Motor neuron (in vitro differentiated cells): ENCODE measurements around the gene FAM110A. TPM values are rescaled to one million over a fixed set of nuclear protein-coding genes. Genes with fewer than 3 reads are reported as not detected.
"Not testable (repeated sequence)": the region's sequence is repeated elsewhere in the genome, so short reads cannot be mapped to it uniquely, and the experiment has no call there.

ENCODE experiments used
- ATAC-seq, 8 experiments: fragments of 200-7000 bp; cut with Tn5 transposase; replicated peaks in 6 of 8; 2 replicates each; pipeline ENCODE4 v1.8.0; 2021; ENCODE audit warnings: mild to moderate bottlenecking in 8 of 8, moderate library complexity in 8 of 8
- H3K27ac ChIP-seq, 2 donors: fragments of 250-450 bp; sonication (Bioruptor Pico); 2 replicates each; pipeline ENCODE4 v1.9.0; 2021; ENCODE audit warnings: antibody characterized with exemption in 2 of 2, mild to moderate bottlenecking in 2 of 2, moderate library complexity in 1 of 2
- H3K4me1 ChIP-seq, 2 donors: fragments of 250-450 bp; sonication (Bioruptor Pico); replicated peaks in 1 of 2; 2 replicates each; pipeline ENCODE4 v1.6.1; 2021; ENCODE audit warnings: antibody characterized with exemption in 2 of 2, mild to moderate bottlenecking in 2 of 2, moderate library complexity in 1 of 2
- H3K4me3 ChIP-seq, 5 donors: fragments of 250-450 bp; sonication (Bioruptor Pico); 2 replicates each; pipeline ENCODE4 v1.9.0; 2021; ENCODE audit warnings: antibody characterized with exemption in 5 of 5, mild to moderate bottlenecking in 5 of 5, moderate library complexity in 4 of 5
- WGBS, 10 experiments: fragments of 450-650 bp; shearing (Covaris generic); methylation state at CpG; one replicate each; pipeline ENCODE4 v1.0.0; 2022; 5-methylcytosine and 5-hydroxymethylcytosine counted together
- in situ Hi-C, 9 experiments: fragments of 400-800 bp; cut with MboI; loops; one replicate each; pipeline ENCODE4 v1.15.0; 2021; ENCODE audit warnings: low sequenced_read_pairs in 9 of 9, low pct_unique_long_range_greater_than_20kb in 2 of 9; ENCODE audit not compliant: unreplicated experiment in 9 of 9
- total RNA-seq, 8 experiments: library from RNA; unstranded; fragments of 300-600 nt; gene quantifications; 2 replicates each; pipeline versions ENCODE4 v1.2.3 to v1.2.4, GENCODE V29; 2022

FAM110A gene
- total RNA-seq, 8 experiments from 2014 or later: 0.86 to 14.9 (median 3.5) TPM

- in situ Hi-C loops: no loop called here
- WGBS, 10 experiments: no CpG with 5 or more reads among the region's 5 CpGs
- no peak for ATAC-seq
- peaks cover 21 to 27% of the 10 kb centered on the region in 2 donors for H3K4me1 ChIP-seq
- H3K27ac ChIP-seq: no peak overlapping the region
- no peak overlapping the region for H3K4me3 ChIP-seq
Measured at GRCh38 chr20:848193-848592, 14.7 kb downstream of the FAM110A start.

DNA sequence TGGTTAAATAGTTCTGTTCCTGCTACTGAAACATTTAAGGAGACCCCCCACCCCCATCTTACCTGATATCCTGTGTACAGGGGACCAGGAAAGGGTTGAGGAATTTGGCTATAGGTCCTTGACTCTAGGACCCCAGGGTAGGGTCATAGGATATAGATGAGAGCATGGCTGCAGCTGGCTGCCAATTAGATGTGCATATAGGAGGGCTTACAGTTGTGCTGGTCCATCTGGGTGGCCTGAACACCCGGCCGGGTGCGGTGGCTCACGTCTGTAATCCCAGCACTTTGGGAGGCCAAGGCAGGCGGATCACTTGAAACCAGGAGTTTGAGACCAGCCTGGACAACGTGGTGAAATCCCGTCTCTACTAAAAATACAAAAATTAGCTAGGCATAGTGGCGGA, 15.2 kb downstream of the FAM110A start:
- in situ Hi-C loops, ATAC-seq, H3K27ac ChIP-seq, H3K4me3 ChIP-seq: not testable (repeated sequence)
- WGBS, 10 experiments: 87 to 100% (median 100%) methylated on average over 1 to 3 of the region's 8 CpGs; no CpG with 5 or more reads in 6 of the 10 experiments
- peaks cover 21 to 27% of the 10 kb centered on the region in 2 donors for H3K4me1 ChIP-seq

- Histone ChIP-seq H3K4me1 (no peaks in the 10 kb centered on the region), H3K4me3 (no peak overlapping the region), H3K27ac (no peak overlapping the region)
- no peak for ATAC-seq
- in situ Hi-C loops: no loop called here
- WGBS, 10 experiments: 0 to 100% (median 81%) methylated on average over 1 to 3 of the region's 4 CpGs; no CpG with 5 or more reads in 4 of the 10 experiments
Measured at GRCh38 chr20:853406-853996, 20.0 kb downstream of the FAM110A start.

DNA sequence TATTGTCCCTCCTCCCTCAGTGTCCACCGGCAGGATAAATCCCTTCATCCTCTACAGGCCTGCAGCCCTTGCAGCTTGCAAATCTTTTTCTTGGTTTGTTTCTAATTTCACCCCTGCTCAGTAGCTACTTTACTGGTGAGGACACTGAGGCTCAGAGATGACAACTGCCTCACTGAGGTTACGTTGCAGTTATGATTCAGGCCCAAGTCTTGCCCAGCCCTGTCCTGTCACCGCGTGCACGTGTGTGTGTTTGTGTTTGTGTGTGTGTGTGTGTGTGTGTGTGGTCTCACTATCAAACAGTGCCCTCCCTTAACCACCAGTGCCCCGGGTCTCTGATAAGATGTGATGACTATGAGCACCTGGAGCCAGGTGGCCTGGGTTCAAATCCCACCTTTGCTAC, 21.1 kb downstream of the FAM110A start:
- 17 to 100% (median 86%) methylated on average over 1 to 5 of the region's 6 CpGs; no CpG with 5 or more reads in 5 of the 10 experiments for WGBS, 10 experiments
- H3K4me1 ChIP-seq: no peaks in the 10 kb centered on the region
- in situ Hi-C loops: no loop called here
- no peak for ATAC-seq
- no peak overlapping the region for H3K4me3 ChIP-seq
- no peak overlapping the region for H3K27ac ChIP-seq

DNA sequence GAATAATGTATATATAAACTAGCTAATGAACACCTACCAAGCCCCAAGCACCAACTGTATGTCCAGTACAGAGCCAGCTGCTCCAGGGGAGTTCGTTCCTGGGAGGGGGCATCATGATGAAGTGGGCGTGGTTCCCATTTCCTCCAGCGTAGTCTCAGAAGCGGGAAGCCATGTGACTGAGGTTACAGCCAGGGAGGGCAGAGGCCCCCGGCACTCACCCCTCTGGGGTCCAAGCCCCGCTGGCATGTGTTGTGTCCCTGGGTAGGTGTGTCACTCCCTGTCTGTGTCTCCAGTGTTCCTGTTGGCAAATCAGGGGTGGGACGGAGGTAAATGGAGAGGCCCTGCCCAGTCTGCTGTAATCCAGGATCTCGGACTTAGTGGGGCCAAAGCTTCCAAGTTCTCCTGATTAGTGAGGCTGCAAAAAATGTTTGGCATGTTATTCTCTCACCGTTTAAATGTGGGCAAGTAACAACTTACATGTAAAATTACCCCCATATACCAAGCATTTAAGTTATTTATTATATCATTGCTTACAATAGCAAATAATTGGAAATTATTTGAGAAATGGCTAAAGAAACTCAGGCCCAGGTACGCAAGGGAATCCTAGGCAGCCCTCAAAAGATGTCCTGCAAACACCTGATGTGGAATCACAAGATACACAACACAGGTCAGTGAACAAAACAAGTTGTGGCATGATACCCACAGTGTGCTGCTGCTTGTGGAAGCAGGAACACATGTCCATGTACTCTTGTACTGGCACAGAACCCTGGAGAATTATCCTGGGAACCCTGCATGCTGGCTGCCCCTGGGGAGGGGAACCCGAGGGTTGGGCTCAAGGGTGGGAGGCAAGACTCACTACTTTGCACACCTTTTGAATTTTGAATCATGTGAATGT, 22.2 kb downstream of the FAM110A start:
- H3K27ac ChIP-seq: no peak overlapping the region
- H3K4me1 ChIP-seq: no peaks in the 10 kb centered on the region
- in situ Hi-C loops: no loop called here
- WGBS, 10 experiments: 0 to 68% (median 50%) methylated on average over 1 to 6 of the region's 11 CpGs; no CpG with 5 or more reads in 1 of the 10 experiments
- no peak overlapping the region for H3K4me3 ChIP-seq
- ATAC-seq: no peak

DNA sequence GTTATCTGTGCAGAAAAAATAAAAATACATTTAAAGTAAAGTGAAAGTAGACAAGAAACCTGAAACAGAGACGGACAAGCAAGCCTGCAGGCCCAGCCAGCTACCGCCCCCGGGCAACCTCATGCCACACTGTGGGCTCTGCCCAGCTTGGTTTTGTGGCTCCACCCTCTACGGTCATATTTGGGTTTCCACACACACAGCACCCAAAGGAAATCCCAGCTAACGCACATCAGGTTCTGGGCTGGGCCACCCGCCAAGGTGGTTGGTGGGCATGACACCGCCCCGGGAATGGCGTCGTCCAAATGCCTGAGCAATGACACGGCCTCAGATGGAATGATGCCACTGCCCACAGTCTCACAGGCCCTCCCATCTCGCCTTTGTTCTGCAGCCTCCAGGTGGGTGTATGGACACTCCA, 22.9 kb downstream of the FAM110A start:
- H3K4me3 ChIP-seq: no peak overlapping the region
- in situ Hi-C loops: no loop called here
- 30 to 67% (median 40%) methylated on average over 2 to 3 of the region's 12 CpGs; no CpG with 5 or more reads in 7 of the 10 experiments for WGBS, 10 experiments
- no peaks in the 10 kb centered on the region for H3K4me1 ChIP-seq
- peak in 3 of 8 experiments; percentile 13 to 43 (median 40) for ATAC-seq
- no peak overlapping the region for H3K27ac ChIP-seq

- H3K4me3 ChIP-seq: no peak overlapping the region
- WGBS, 10 experiments: 73 to 100% (median 82%) methylated on average over 1 to 2 of the region's 6 CpGs; no CpG with 5 or more reads in 6 of the 10 experiments
Measured at GRCh38 chr20:858011-858410, 24.5 kb downstream of the FAM110A start.

GRCh38 chr20:859751-860231, 26.3 kb downstream of the FAM110A start:
- 0 to 100% (median 60%) methylated on average over 1 to 3 of the region's 3 CpGs; no CpG with 5 or more reads in 1 of the 10 experiments for WGBS, 10 experiments
- H3K4me1 ChIP-seq: no peaks in the 10 kb centered on the region
- no peak overlapping the region for H3K27ac ChIP-seq
- in situ Hi-C loops: no loop called here
- H3K4me3 ChIP-seq: no peak overlapping the region
- no peak for ATAC-seq

More at GRCh38 chr20:858011-858410, 24.5 kb downstream of the FAM110A start:
- in situ Hi-C loops: no loop called here
- ATAC-seq: no peak
- Histone ChIP-seq H3K27ac (no peak overlapping the region), H3K4me1 (no peaks in the 10 kb centered on the region)

DNA sequence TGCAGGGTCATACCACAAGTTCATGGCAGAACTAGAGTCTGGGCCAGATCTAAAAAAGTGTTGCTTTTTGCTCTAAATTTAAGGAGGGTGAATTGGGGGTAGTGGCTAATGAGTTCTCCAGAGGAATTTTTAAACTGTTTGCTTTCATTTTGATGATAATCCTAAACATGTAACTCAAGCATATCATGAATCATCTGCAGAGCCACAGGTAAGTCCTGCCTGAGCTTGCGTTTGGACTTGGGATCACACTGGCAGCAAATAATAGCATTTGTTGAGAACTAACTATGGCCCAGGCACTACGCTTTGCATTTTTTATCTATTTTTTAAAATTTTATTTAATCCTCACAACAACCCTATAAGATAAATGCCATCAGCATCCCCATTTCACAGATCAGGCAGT, 27.4 kb downstream of the FAM110A start:
- WGBS, 10 experiments: 60 to 100% (median 87%) methylated on average over 1 to 2 of the region's 2 CpGs; no CpG with 5 or more reads in 2 of the 10 experiments
- Histone ChIP-seq H3K4me1 (no peaks in the 10 kb centered on the region), H3K4me3 (no peak overlapping the region), H3K27ac (no peak overlapping the region)
- no peak for ATAC-seq
- in situ Hi-C loops: no loop called here

GRCh38 chr20:865440-865839, 31.9 kb downstream of the FAM110A start:
- H3K4me1 ChIP-seq: no peaks in the 10 kb centered on the region
- H3K4me3 ChIP-seq: no peak overlapping the region
- peak in 2 of 8 experiments; percentile 61 to 73 for ATAC-seq
- in situ Hi-C loops: no loop called here
- 57 to 100% (median 60%) methylated on average over 1 of the region's 1 CpG; no CpG with 5 or more reads in 5 of the 10 experiments for WGBS, 10 experiments
- H3K27ac ChIP-seq: no peak overlapping the region

DNA sequence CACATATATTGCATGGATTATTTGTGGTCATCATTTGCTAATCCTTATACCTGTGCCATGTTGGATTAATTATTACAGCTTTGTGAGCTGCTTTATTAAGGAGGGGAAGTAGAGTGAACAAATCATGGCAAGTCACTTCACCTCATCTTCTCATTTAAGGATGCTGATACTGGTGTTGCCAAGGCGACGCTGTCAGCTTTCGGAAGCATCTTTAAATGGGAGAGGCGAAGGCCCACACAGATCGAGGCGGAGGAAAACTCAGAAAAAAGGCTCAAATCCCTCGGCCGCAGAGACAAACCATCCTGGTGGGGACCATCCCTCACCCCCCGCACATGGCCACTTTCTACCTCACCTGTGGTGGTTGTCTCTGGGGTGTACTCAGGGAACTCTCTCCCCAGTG, 34.8 kb downstream of the FAM110A start:
- ATAC-seq: no peak
- no peak overlapping the region for H3K4me3 ChIP-seq
- in situ Hi-C loops: no loop called here
- no peak overlapping the region for H3K27ac ChIP-seq
- WGBS, 10 experiments: 62 to 100% (median 80%) methylated on average over 1 to 8 of the region's 9 CpGs; no CpG with 5 or more reads in 3 of the 10 experiments
- no peaks in the 10 kb centered on the region for H3K4me1 ChIP-seq

DNA sequence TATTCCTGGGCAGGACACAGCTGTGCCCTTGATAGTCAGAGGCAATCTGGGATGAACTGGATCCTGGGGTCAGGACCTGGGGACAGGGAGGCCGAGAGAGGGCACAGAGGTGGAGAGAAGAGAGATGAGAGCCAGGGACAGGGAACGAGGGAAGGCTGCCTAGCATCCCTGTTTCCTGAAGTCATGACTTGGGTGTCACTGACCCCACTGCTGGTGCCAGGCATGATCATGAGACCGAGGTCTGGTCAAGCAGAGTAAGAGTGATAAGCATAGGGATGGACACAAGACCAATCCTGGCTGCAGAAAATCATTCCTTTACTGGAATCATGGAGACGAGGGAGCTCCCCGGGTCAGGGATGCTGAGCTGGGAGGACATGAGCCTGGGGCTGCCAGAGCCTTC, 36.1 kb downstream of the FAM110A start:
- in situ Hi-C loops: no loop called here
- no peak for ATAC-seq
- H3K4me1 ChIP-seq: no peaks in the 10 kb centered on the region
- H3K27ac ChIP-seq: no peak overlapping the region
- no peak overlapping the region for H3K4me3 ChIP-seq
- WGBS, 10 experiments: 7 to 80% (median 40%) methylated on average over 1 to 4 of the region's 5 CpGs; no CpG with 5 or more reads in 4 of the 10 experiments

DNA sequence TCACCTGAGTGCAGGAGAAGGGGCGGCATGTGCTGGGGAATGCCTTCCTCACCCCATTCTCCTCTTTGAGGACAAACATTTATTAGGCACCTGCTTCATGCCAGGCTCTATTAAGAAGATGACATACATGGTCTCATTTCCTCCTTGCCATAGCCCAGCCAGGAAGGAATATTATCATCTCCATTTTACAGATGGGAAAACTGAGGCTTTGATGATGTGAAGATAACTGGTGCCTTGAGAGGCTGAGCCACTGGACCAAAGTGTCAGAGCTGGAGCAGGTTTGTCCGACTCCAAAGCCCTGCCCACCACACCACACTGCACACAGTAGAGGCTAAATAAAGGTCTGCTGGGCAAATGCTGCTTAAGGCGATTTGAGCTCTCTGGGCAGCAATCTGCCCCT, 37.2 kb downstream of the FAM110A start:
- Histone ChIP-seq H3K27ac (no peak overlapping the region), H3K4me3 (no peak overlapping the region), H3K4me1 (no peaks in the 10 kb centered on the region)
- no peak for ATAC-seq
- 20 to 80% (median 60%) methylated on average over 1 to 3 of the region's 3 CpGs; no CpG with 5 or more reads in 3 of the 10 experiments for WGBS, 10 experiments
- in situ Hi-C loops: no loop called here
